NCI-H1092 (cell line): ENCODE data around the gene SLC16A7.

Experiments
- DNase-seq: peaks from one replicate; lab custom pipeline; 2025; lab: John Stamatoyannopoulos, UW

Gene SLC16A7

GRCh38 chr12:59624732-59625460, 29.1 kb downstream of the SLC16A7 start:
- DNase-seq: no peak

GRCh38 chr12:59626382-59626781, 30.6 kb downstream of the SLC16A7 start:
- no peak for DNase-seq

- DNase-seq: no peak
These were observed 31.8 kb downstream of the SLC16A7 start for GRCh38 chr12:59627582-59627981.

- DNase-seq: no peak
These were observed 34.1 kb downstream of the SLC16A7 start for GRCh38 chr12:59629890-59630289.

- DNase-seq: no peak
These were observed 36.6 kb downstream of the SLC16A7 start for GRCh38 chr12:59632408-59632807.

- DNase-seq: no peak
These were observed 38.4 kb downstream of the SLC16A7 start for GRCh38 chr12:59634254-59634653.

DNA sequence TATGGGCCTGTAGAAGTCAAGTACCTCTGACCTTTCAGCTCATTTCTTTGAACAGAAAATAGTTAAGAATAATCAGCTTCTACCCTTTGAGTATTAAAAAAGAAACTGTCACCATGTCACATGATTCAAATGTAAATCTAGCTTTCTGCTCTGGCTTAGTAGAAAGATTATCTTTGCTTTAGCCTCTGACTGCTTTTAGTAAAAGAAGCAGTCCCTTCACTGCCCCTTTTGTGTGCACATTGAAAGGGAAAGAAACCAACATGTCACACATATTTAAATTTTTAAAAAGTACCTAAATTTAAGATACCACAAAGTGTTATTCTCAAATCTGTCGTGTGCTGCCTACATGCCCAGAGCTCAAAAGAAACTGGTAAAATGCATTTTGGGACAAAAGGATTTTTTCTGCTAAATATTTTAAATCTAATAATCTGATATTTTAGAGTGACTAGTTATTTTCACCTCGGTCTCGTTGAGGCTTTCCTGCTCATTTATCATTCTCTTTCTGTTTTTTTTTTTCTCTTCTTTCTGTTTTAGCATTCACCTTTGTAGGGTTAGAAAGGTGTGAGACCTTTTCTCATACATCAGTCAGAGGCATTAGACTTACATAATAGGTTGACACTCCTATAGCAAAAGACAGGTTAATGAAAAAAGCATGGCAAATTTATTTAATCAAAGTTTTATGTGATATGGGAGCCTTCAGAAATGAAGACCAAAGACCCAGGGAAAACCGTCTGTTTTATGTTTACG, 41.3 kb downstream of the SLC16A7 start:
- DNase-seq: no peak

DNA sequence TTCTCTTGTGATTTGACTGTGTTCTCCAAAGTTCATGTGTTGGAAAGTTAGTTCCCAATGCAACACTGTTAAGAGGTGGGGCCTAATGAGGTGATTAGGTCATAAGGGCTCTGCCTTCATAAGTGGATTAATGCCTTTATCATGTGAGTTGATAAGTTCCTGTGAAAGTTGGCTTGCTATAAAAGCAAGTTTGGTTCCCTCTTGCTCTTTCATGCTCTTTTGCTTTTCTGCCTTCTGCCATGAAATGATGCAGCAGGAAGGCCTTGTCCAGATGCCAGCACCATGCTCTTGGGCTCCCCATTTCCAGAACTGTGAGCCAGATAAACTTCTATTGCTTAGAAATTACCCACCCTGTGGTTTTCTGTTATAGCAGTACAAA, 41.9 kb downstream of the SLC16A7 start:
- DNase-seq: no peak

GRCh38 chr12:59643550-59643949, 47.7 kb downstream of the SLC16A7 start:
- DNase-seq: no peak

- no peak for DNase-seq
These were observed 49.4 kb downstream of the SLC16A7 start for GRCh38 chr12:59645242-59645641.

DNA sequence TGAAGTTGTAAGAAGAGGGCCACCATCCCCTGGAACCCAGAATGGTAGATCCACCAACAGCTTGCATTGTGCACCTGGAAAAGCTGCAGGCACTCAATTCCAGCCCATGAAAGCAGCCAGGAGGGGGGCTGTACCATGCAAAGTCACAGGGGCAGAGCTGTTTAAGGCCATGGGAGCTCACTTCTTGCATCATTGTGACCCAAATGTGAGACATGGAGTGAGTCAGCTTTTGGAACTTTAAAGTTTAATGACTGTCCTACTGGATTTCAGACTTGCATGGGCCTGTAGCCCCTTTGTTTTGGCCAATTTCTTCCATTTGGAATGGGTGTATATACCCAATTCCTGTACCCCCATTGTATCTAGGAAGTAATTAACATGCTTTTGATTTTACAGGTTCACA, 50.8 kb downstream of the SLC16A7 start:
- no peak for DNase-seq

DNA sequence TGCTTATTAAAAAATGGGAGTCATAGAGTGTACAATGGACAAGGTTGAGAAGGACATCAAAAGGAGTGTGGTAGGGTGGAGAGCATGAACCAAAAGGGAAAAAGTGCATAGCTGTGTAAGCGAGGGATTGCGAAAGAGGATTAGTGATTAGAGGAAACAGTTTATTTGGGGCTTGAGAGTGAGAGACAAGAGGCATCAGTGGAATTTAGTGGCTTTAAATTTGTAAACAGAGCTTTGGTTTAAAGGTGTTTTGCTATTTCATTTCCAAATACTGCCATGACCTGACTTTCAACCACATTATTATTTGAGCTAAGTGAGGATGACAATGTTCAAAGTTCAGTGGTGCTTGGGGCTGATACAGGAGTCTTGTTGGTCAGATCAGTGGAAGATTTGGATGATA, 53.4 kb downstream of the SLC16A7 start:
- no peak for DNase-seq

GRCh38 chr12:59650588-59651228, 54.9 kb downstream of the SLC16A7 start:
- DNase-seq: no peak

- DNase-seq: no peak
These were observed 55.5 kb downstream of the SLC16A7 start for GRCh38 chr12:59651229-59651920.

GRCh38 chr12:59652130-59652529, 56.3 kb downstream of the SLC16A7 start:
- no peak for DNase-seq

GRCh38 chr12:59654061-59654460, 58.2 kb downstream of the SLC16A7 start:
- DNase-seq: no peak

- no peak for DNase-seq
These were observed 61.4 kb downstream of the SLC16A7 start for GRCh38 chr12:59657266-59657665.

DNA sequence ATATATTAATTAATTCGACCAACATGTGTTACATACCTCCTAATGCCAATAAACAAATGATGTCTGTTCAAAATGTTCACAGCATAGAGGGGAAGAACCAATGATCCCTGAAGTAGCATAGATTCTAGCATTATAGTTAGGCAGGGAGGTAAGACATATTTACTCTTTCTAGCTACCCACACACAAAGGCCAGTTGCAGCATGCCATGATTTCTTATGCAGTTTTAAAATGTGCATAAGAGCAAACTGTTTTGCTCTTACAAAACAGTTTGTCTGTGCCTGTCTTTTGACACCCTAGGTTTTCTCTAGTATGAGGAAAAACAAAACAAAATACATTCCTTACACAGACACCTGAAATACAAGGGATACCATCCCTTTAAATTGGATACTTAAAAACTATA, 61.9 kb downstream of the SLC16A7 start:
- no peak for DNase-seq

- DNase-seq: no peak
These were observed 64.3 kb downstream of the SLC16A7 start for GRCh38 chr12:59660148-59660547.

- DNase-seq: no peak
These were observed 65.2 kb downstream of the SLC16A7 start for GRCh38 chr12:59660921-59661597.

- DNase-seq: no peak
These were observed 68.7 kb downstream of the SLC16A7 start for GRCh38 chr12:59664495-59664894.

DNA sequence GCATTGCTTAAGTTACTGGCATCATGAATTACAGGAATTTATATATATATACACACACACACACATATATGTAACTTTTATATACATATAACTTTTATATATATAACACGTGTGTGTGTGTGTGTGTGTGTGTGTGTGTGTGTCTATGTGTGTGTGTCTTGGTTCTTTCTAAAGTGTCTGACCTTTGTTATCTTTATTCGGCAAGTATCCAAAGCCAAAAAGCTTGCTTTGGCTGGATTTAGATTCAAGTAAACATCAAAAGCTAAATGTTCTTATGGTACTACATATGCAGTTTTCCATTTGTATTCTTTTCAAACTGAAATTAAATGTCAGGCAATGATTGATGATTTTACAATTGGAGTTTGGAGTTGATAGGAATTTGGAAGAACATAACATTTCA, 69.9 kb downstream of the SLC16A7 start:
- no peak for DNase-seq
